Astrocyte (in vitro differentiated cells and primary cell): ENCODE measurements around the gene COBL. TPM values are rescaled to one million over a fixed set of nuclear protein-coding genes. Genes with fewer than 3 reads are reported as not detected.

ENCODE experiments used
- DNase-seq: peaks from one replicate; pipeline ENCODE4 v3.0.0-alpha.2; 2010; ENCODE audit warnings: low read depth
- FAIRE-seq: peaks from 2 replicates; lab custom pipeline; 2011; peaks lifted over from hg19 to GRCh38; lab: Jason Lieb, UNC
- H2AFZ ChIP-seq: 2 replicates; pipeline ENCODE4 v1.6.0; 2012; ENCODE audit warnings: low read depth, low read length, inconsistent platforms
- H3K27ac ChIP-seq: 2 replicates; pipeline ENCODE4 v1.5.1; 2011; ENCODE audit warnings: low read depth, low read length, inconsistent platforms
- H3K27me3 ChIP-seq: 2 replicates; pipeline ENCODE4 v1.6.0; 2011; ENCODE audit warnings: low read length, inconsistent platforms; ENCODE audit not compliant: insufficient read depth
- H3K36me3 ChIP-seq: 2 replicates; pipeline ENCODE4 v1.5.1; 2011; ENCODE audit warnings: low read length, inconsistent platforms; ENCODE audit not compliant: insufficient read depth
- H3K4me1 ChIP-seq: 2 replicates; pipeline ENCODE4 v1.5.1; 2011; ENCODE audit warnings: low read length, inconsistent platforms; ENCODE audit not compliant: insufficient read depth
- H3K4me2 ChIP-seq: 2 replicates; pipeline ENCODE4 v1.6.0; 2012; ENCODE audit warnings: low read length, inconsistent platforms
- H3K4me3 ChIP-seq: 2 replicates; pipeline ENCODE4 v1.5.1; 2011; ENCODE audit warnings: low read depth, mild to moderate bottlenecking, low read length, inconsistent platforms; ENCODE audit not compliant: insufficient read depth
- H3K79me2 ChIP-seq: 2 replicates; pipeline ENCODE4 v1.6.0; 2012; ENCODE audit warnings: mild to moderate bottlenecking, low read length, inconsistent platforms; ENCODE audit not compliant: insufficient read depth
- H3K9ac ChIP-seq: 2 replicates; pipeline ENCODE4 v1.6.0; 2012; ENCODE audit warnings: mild to moderate bottlenecking, low read length, inconsistent platforms
- H3K9me3 ChIP-seq: 2 replicates; pipeline ENCODE4 v1.5.1; 2012; ENCODE audit warnings: low read depth, mild to moderate bottlenecking, low read length, inconsistent platforms; ENCODE audit not compliant: insufficient read depth
- H4K20me1 ChIP-seq: 2 replicates; pipeline ENCODE4 v1.6.0; 2012; ENCODE audit warnings: low read length, inconsistent platforms; ENCODE audit not compliant: insufficient read depth
- H3K27ac Mint-ChIP-seq: one replicate; pipeline ENCODE4 v1.8.0; 2021; ENCODE audit warnings: mild to moderate bottlenecking, mixed read lengths; ENCODE audit not compliant: unreplicated experiment
- H3K27me3 Mint-ChIP-seq: one replicate; pipeline ENCODE4 v1.8.0; 2021; ENCODE audit warnings: low read depth, mixed read lengths; ENCODE audit not compliant: unreplicated experiment
- H3K36me3 Mint-ChIP-seq: one replicate; pipeline ENCODE4 v1.8.0; 2021; ENCODE audit warnings: low read depth, mixed read lengths; ENCODE audit not compliant: unreplicated experiment
- H3K4me1 Mint-ChIP-seq: one replicate; pipeline ENCODE4 v1.8.0; 2021; ENCODE audit warnings: low read depth, mixed read lengths; ENCODE audit not compliant: unreplicated experiment
- H3K4me3 Mint-ChIP-seq: one replicate; pipeline ENCODE4 v1.8.0; 2021; ENCODE audit warnings: mild to moderate bottlenecking, moderate library complexity, mixed read lengths; ENCODE audit not compliant: unreplicated experiment
- H3K9me3 Mint-ChIP-seq: one replicate; pipeline ENCODE4 v1.8.0; 2021; ENCODE audit warnings: mild to moderate bottlenecking, mixed read lengths; ENCODE audit not compliant: unreplicated experiment
- CTCF ChIP-seq: IDR thresholded peaks from 2 replicates; pipeline ENCODE4 v1.5.1; 2011; ENCODE audit warnings: low read depth, mild to moderate bottlenecking, inconsistent platforms, low read length, moderate library complexity; ENCODE audit not compliant: insufficient read depth
- EZH2 ChIP-seq: IDR thresholded peaks from 2 replicates; pipeline ENCODE4 v1.6.1; 2012; ENCODE audit warnings: mild to moderate bottlenecking, low read length, inconsistent platforms; ENCODE audit not compliant: insufficient read depth
- total RNA-seq: library from RNA; stranded (reverse); gene quantifications from 2 replicates; pipeline ENCODE4 v1.2.1, GENCODE V29; 2021

The COBL gene
- total RNA-seq, 1 donor from 2014 or later = 6.4 TPM

- H3K9ac ChIP-seq = no peak overlapping the region
- DNase-seq (no peak), FAIRE-seq (no peak)
- H3K9me3 Mint-ChIP-seq = no peaks in the 10 kb centered on the region
- H3K27ac ChIP-seq = no peak overlapping the region
- no peak for TF ChIP-seq EZH2
- TF ChIP-seq CTCF = no peak
- H3K36me3 ChIP-seq = no peaks in the 10 kb centered on the region
- no peak overlapping the region for H3K4me3 ChIP-seq
- H3K27ac Mint-ChIP-seq = no peak overlapping the region
- no peaks in the 10 kb centered on the region for H3K4me1 ChIP-seq
- H3K4me1 Mint-ChIP-seq = no peaks in the 10 kb centered on the region
- no peaks in the 10 kb centered on the region for H3K36me3 Mint-ChIP-seq
- H4K20me1 ChIP-seq = no peaks in the 10 kb centered on the region
- peaks cover 1% of the 10 kb centered on the region for H3K27me3 Mint-ChIP-seq
- no peaks in the 10 kb centered on the region for H3K9me3 ChIP-seq
- H3K4me2 ChIP-seq = no peak overlapping the region
- no peaks in the 10 kb centered on the region for H3K27me3 ChIP-seq
- no peaks in the 10 kb centered on the region for H3K79me2 ChIP-seq
- no peak overlapping the region for H3K4me3 Mint-ChIP-seq
- no peak overlapping the region for H2AFZ ChIP-seq
Observed at GRCh38 chr7:51295440-51296245, 21.0 kb downstream of the COBL start.

GRCh38 chr7:51292596-51292995 lies 24.0 kb downstream of the COBL start:
- H3K79me2 ChIP-seq = no peaks in the 10 kb centered on the region
- no peaks in the 10 kb centered on the region for H3K27me3 ChIP-seq
- Mint-ChIP-seq H3K9me3 (no peaks in the 10 kb centered on the region), H3K36me3 (no peaks in the 10 kb centered on the region), H3K27ac (no peak overlapping the region), H3K4me1 (peaks cover 8% of the 10 kb centered on the region), H3K4me3 (no peak overlapping the region), H3K27me3 (peaks cover 1% of the 10 kb centered on the region)
- no peak overlapping the region for H3K4me3 ChIP-seq
- no peak for FAIRE-seq
- no peak overlapping the region for H3K9ac ChIP-seq
- no peak for TF ChIP-seq CTCF
- TF ChIP-seq EZH2 = no peak
- H4K20me1 ChIP-seq = no peaks in the 10 kb centered on the region
- H3K36me3 ChIP-seq = no peaks in the 10 kb centered on the region
- no peak for DNase-seq
- H3K27ac ChIP-seq = no peak overlapping the region
- no peak overlapping the region for H3K4me2 ChIP-seq
- no peaks in the 10 kb centered on the region for H3K4me1 ChIP-seq
- no peaks in the 10 kb centered on the region for H3K9me3 ChIP-seq
- no peak overlapping the region for H2AFZ ChIP-seq
